Measurements from ENCODE around the gene GALNT15.

GALNT15 gene

GRCh38 chr3:16132190-16132589 is 42.3 kb upstream of the GALNT15 start:
- no peak overlapping the region for H3K4ac ChIP-seq (ENCODE audit: low read depth in 1 of 2, low read length in 2 of 2)
- H3K4me3 ChIP-seq (ENCODE audit: insufficient read depth in 1 of 2, low read depth in 1 of 2, low read length in 2 of 2) = no peak overlapping the region
- no peak overlapping the region for H4K8ac ChIP-seq (ENCODE audit: low read length)
- no peak overlapping the region for H2BK15ac ChIP-seq (ENCODE audit: low read depth, poor library complexity, severe bottlenecking)
- no peak overlapping the region for H2AK5ac ChIP-seq (ENCODE audit: low read length, severe bottlenecking)
- H3K9me3 ChIP-seq (ENCODE audit: control insufficient read depth, low read length) = peaks cover 3% of the 10 kb centered on the region
- no peak overlapping the region for H2BK120ac ChIP-seq (ENCODE audit: low read depth, low read length)
- H3K4me1 ChIP-seq (ENCODE audit: control insufficient read depth, insufficient read depth, low read depth, low read length) = peaks cover 6% of the 10 kb centered on the region
- H3K36me3 ChIP-seq (ENCODE audit: control insufficient read depth in 1 of 2, insufficient read depth in 2 of 2, low read depth in 1 of 2, low read length in 2 of 2) = peaks cover 0 to 4% of the 10 kb centered on the region in 2 experiments
- H4K91ac ChIP-seq (ENCODE audit: low read length) = no peak overlapping the region
- H3K79me1 ChIP-seq (replicated peaks; ENCODE audit: low read length, poor library complexity, severe bottlenecking) = no peaks in the 10 kb centered on the region
- no peak overlapping the region for H2BK5ac ChIP-seq (ENCODE audit: low read depth, low read length, poor library complexity, severe bottlenecking)
- H2AFZ ChIP-seq (ENCODE audit: low read depth, low read length) = no peak overlapping the region
- peak overlapping the region; percentile 48 for H3K9ac ChIP-seq (ENCODE audit: low read length)
- no peak for DNase-seq
- no peak overlapping the region for H3K18ac ChIP-seq (ENCODE audit: low read depth in 1 of 2, low read length in 2 of 2)
- no peaks in the 10 kb centered on the region for H3K27me3 ChIP-seq (ENCODE audit: control insufficient read depth in 1 of 2, insufficient read depth in 1 of 2, low read length in 2 of 2)
- H3K23ac ChIP-seq (ENCODE audit: low read length in 2 of 2) = no peak overlapping the region
- no peak overlapping the region for H3K14ac ChIP-seq (ENCODE audit: low read length in 2 of 2)
- WGBS = 77% methylated on average over 7 of the region's 7 CpGs
- H3K27ac ChIP-seq (ENCODE audit: low read length, poor library complexity, severe bottlenecking) = no peak overlapping the region
- H3K4me2 ChIP-seq (ENCODE audit: low read length, poor library complexity, severe bottlenecking) = no peak overlapping the region
- no peak overlapping the region for H2BK12ac ChIP-seq (ENCODE audit: low read length in 2 of 2)

- no peak overlapping the region for H2BK15ac ChIP-seq (ENCODE audit: low read depth, poor library complexity, severe bottlenecking)
- H2BK5ac ChIP-seq (ENCODE audit: low read depth, low read length, poor library complexity, severe bottlenecking) = no peak overlapping the region
- peaks cover 6% of the 10 kb centered on the region for H3K4me1 ChIP-seq (ENCODE audit: control insufficient read depth, insufficient read depth, low read depth, low read length)
- H3K27ac ChIP-seq (ENCODE audit: low read length, poor library complexity, severe bottlenecking) = no peak overlapping the region
- H3K9me3 ChIP-seq (ENCODE audit: control insufficient read depth, low read length) = peaks cover 10% of the 10 kb centered on the region
- no peak overlapping the region for H3K23ac ChIP-seq (ENCODE audit: low read length in 2 of 2)
- peaks cover 0 to 11% of the 10 kb centered on the region in 2 experiments for H3K36me3 ChIP-seq (ENCODE audit: control insufficient read depth in 1 of 2, insufficient read depth in 2 of 2, low read depth in 1 of 2, low read length in 2 of 2)
- no peak overlapping the region for H4K91ac ChIP-seq (ENCODE audit: low read length)
- H3K79me1 ChIP-seq (replicated peaks; ENCODE audit: low read length, poor library complexity, severe bottlenecking) = no peaks in the 10 kb centered on the region
- no peak overlapping the region for H4K8ac ChIP-seq (ENCODE audit: low read length)
- H3K4me3 ChIP-seq (ENCODE audit: insufficient read depth in 1 of 2, low read depth in 1 of 2, low read length in 2 of 2) = no peak overlapping the region
- H2BK120ac ChIP-seq (ENCODE audit: low read depth, low read length) = no peak overlapping the region
- H2BK12ac ChIP-seq (ENCODE audit: low read length in 2 of 2) = no peak overlapping the region
- peak overlapping the region; percentile 48 for H3K9ac ChIP-seq (ENCODE audit: low read length)
- DNase-seq = no peak
- no peak overlapping the region for H3K18ac ChIP-seq (ENCODE audit: low read depth in 1 of 2, low read length in 2 of 2)
- WGBS = 88% methylated on average over 3 of the region's 3 CpGs
- H2AK5ac ChIP-seq (ENCODE audit: low read length, severe bottlenecking) = peak overlapping the region; percentile 49
- H3K14ac ChIP-seq (ENCODE audit: low read length in 2 of 2) = no peak overlapping the region
- H3K4me2 ChIP-seq (ENCODE audit: low read length, poor library complexity, severe bottlenecking) = no peak overlapping the region
- no peak overlapping the region for H3K4ac ChIP-seq (ENCODE audit: low read depth in 1 of 2, low read length in 2 of 2)
- no peaks in the 10 kb centered on the region for H3K27me3 ChIP-seq (ENCODE audit: control insufficient read depth in 1 of 2, insufficient read depth in 1 of 2, low read length in 2 of 2)
- H2AFZ ChIP-seq (ENCODE audit: low read depth, low read length) = no peak overlapping the region
These were observed 41.6 kb upstream of the GALNT15 start for GRCh38 chr3:16132928-16133327.

- Histone ChIP-seq H3K9ac (ENCODE audit: low read length) (no peak overlapping the region), H2AFZ (ENCODE audit: low read depth, low read length) (no peak overlapping the region), H2BK15ac (ENCODE audit: low read depth, poor library complexity, severe bottlenecking) (no peak overlapping the region), H3K14ac (ENCODE audit: low read length in 2 of 2) (peak overlapping the region in 1 of 2 experiments; percentile 38), H3K9me3 (ENCODE audit: control insufficient read depth, low read length) (peaks cover 14% of the 10 kb centered on the region), H3K79me1 (replicated peaks; ENCODE audit: low read length, poor library complexity, severe bottlenecking) (no peaks in the 10 kb centered on the region), H3K4me1 (ENCODE audit: control insufficient read depth, insufficient read depth, low read depth, low read length) (peaks cover 6% of the 10 kb centered on the region), H3K4ac (ENCODE audit: low read depth in 1 of 2, low read length in 2 of 2) (no peak overlapping the region), H4K8ac (ENCODE audit: low read length) (no peak overlapping the region), H3K27me3 (ENCODE audit: control insufficient read depth in 1 of 2, insufficient read depth in 1 of 2, low read length in 2 of 2) (no peaks in the 10 kb centered on the region), H2AK5ac (ENCODE audit: low read length, severe bottlenecking) (no peak overlapping the region), H3K23ac (ENCODE audit: low read length in 2 of 2) (peak overlapping the region in 1 of 2 experiments; percentile 19), H3K36me3 (ENCODE audit: control insufficient read depth in 1 of 2, insufficient read depth in 2 of 2, low read depth in 1 of 2, low read length in 2 of 2) (peaks cover 0 to 11% of the 10 kb centered on the region in 2 experiments), H3K18ac (ENCODE audit: low read depth in 1 of 2, low read length in 2 of 2) (no peak overlapping the region), H2BK5ac (ENCODE audit: low read depth, low read length, poor library complexity, severe bottlenecking) (no peak overlapping the region), H2BK120ac (ENCODE audit: low read depth, low read length) (no peak overlapping the region), H3K27ac (ENCODE audit: low read length, poor library complexity, severe bottlenecking) (no peak overlapping the region), H3K4me2 (ENCODE audit: low read length, poor library complexity, severe bottlenecking) (no peak overlapping the region), H4K91ac (ENCODE audit: low read length) (no peak overlapping the region), H2BK12ac (ENCODE audit: low read length in 2 of 2) (peak overlapping the region in 1 of 2 experiments; percentile 64), H3K4me3 (ENCODE audit: insufficient read depth in 1 of 2, low read depth in 1 of 2, low read length in 2 of 2) (no peak overlapping the region)
- no peak for DNase-seq
- whole genome bisulfite sequencing = 73% methylated on average over 5 of the region's 6 CpGs
These were observed 40.1 kb upstream of the GALNT15 start for GRCh38 chr3:16134173-16134928.

GRCh38 chr3:16136055-16136454 is 38.4 kb upstream of the GALNT15 start:
- Histone ChIP-seq H4K91ac (ENCODE audit: low read length) (no peak overlapping the region), H3K27ac (ENCODE audit: low read length, poor library complexity, severe bottlenecking) (no peak overlapping the region), H2BK5ac (ENCODE audit: low read depth, low read length, poor library complexity, severe bottlenecking) (no peak overlapping the region), H3K14ac (ENCODE audit: low read length in 2 of 2) (no peak overlapping the region), H2AK5ac (ENCODE audit: low read length, severe bottlenecking) (no peak overlapping the region), H3K79me1 (replicated peaks; ENCODE audit: low read length, poor library complexity, severe bottlenecking) (no peaks in the 10 kb centered on the region), H3K4me1 (ENCODE audit: control insufficient read depth, insufficient read depth, low read depth, low read length) (no peaks in the 10 kb centered on the region), H3K27me3 (ENCODE audit: control insufficient read depth in 1 of 2, insufficient read depth in 1 of 2, low read length in 2 of 2) (no peaks in the 10 kb centered on the region), H2BK15ac (ENCODE audit: low read depth, poor library complexity, severe bottlenecking) (no peak overlapping the region), H3K9ac (ENCODE audit: low read length) (peak overlapping the region; percentile 80), H3K18ac (ENCODE audit: low read depth in 1 of 2, low read length in 2 of 2) (no peak overlapping the region), H3K4ac (ENCODE audit: low read depth in 1 of 2, low read length in 2 of 2) (no peak overlapping the region), H3K23ac (ENCODE audit: low read length in 2 of 2) (no peak overlapping the region), H3K36me3 (ENCODE audit: control insufficient read depth in 1 of 2, insufficient read depth in 2 of 2, low read depth in 1 of 2, low read length in 2 of 2) (peaks cover 0 to 11% of the 10 kb centered on the region in 2 experiments), H3K4me2 (ENCODE audit: low read length, poor library complexity, severe bottlenecking) (no peak overlapping the region), H3K9me3 (ENCODE audit: control insufficient read depth, low read length) (peaks cover 14% of the 10 kb centered on the region), H2BK120ac (ENCODE audit: low read depth, low read length) (no peak overlapping the region), H3K4me3 (ENCODE audit: insufficient read depth in 1 of 2, low read depth in 1 of 2, low read length in 2 of 2) (no peak overlapping the region), H2BK12ac (ENCODE audit: low read length in 2 of 2) (peak overlapping the region in 1 of 2 experiments; percentile 44), H2AFZ (ENCODE audit: low read depth, low read length) (no peak overlapping the region), H4K8ac (ENCODE audit: low read length) (no peak overlapping the region)
- no peak for DNase-seq
- 94% methylated on average over 1 of the region's 2 CpGs for WGBS

Data from mesenchymal stem cell (in vitro differentiated cells and primary cell).